Keratinocyte (primary cell): Measurements from ENCODE around the gene RBBP9. TPM values are rescaled to one million over a fixed set of nuclear protein-coding genes. Genes with fewer than 3 reads are reported as not detected.

ENCODE experiments used
- DNase-seq: peaks from one replicate; pipeline ENCODE4 v3.0.0-alpha.2; 2011; ENCODE audit warnings: low read depth, missing footprints, low spot score
- FAIRE-seq: peaks from 2 replicates; lab custom pipeline; 2011; peaks lifted over from hg19 to GRCh38; lab: Jason Lieb, UNC
- H2AFZ ChIP-seq: 2 replicates; pipeline ENCODE4 v1.6.0; 2012; ENCODE audit warnings: low read length, control low read depth, inconsistent platforms; ENCODE audit not compliant: control insufficient read depth
- H3K27ac ChIP-seq: 2 replicates; pipeline ENCODE4 v1.5.1; 2011; ENCODE audit warnings: low read length; ENCODE audit not compliant: control insufficient read depth, insufficient read depth
- H3K27me3 ChIP-seq: 3 replicates; pipeline ENCODE4 v1.6.0; 2011; ENCODE audit warnings: low read length; ENCODE audit not compliant: control insufficient read depth, insufficient read depth; ENCODE audit errors: extremely low read depth
- H3K36me3 ChIP-seq, 2 experiments: 2 replicates in 1 of 2; 3 replicates in 1 of 2; pipeline ENCODE4 v1.5.1; 2011; ENCODE audit warnings: low read length in 2 of 2, mild to moderate bottlenecking in 1 of 2; ENCODE audit not compliant: control insufficient read depth in 2 of 2, insufficient read depth in 2 of 2; ENCODE audit errors: extremely low read depth in 1 of 2
- H3K4me1 ChIP-seq: 3 replicates; pipeline ENCODE4 v1.5.1; 2011; ENCODE audit warnings: low read length; ENCODE audit not compliant: control insufficient read depth, insufficient read depth; ENCODE audit errors: extremely low read depth
- H3K4me2 ChIP-seq: 3 replicates; pipeline ENCODE4 v1.6.0; 2011; ENCODE audit warnings: low read depth, low read length; ENCODE audit not compliant: control insufficient read depth, insufficient read depth; ENCODE audit errors: extremely low read depth
- H3K4me3 ChIP-seq, 3 experiments: fragments of 200-600 bp in 1 of 3; sonication (generic) in 1 of 3; 2 replicates in 2 of 3; 3 replicates in 1 of 3; pipeline ENCODE4 v1.5.1; 2011 to 2016; ENCODE audit warnings: low read length in 3 of 3, mild to moderate bottlenecking in 3 of 3, control low read depth in 2 of 3, inconsistent platforms in 1 of 3, low read depth in 1 of 3, mixed read lengths in 1 of 3, mixed run types in 1 of 3, moderate library complexity in 1 of 3; ENCODE audit not compliant: control insufficient read depth in 2 of 3, insufficient read depth in 2 of 3; ENCODE audit errors: extremely low read depth in 1 of 3
- H3K79me2 ChIP-seq: 2 replicates; pipeline ENCODE4 v1.6.0; 2012; ENCODE audit warnings: low read length; ENCODE audit not compliant: control insufficient read depth, insufficient read depth
- H3K9ac ChIP-seq: 3 replicates; pipeline ENCODE4 v1.6.0; 2011; ENCODE audit warnings: low read length; ENCODE audit not compliant: control insufficient read depth, insufficient read depth; ENCODE audit errors: extremely low read depth
- H3K9me1 ChIP-seq: 3 replicates; pipeline ENCODE4 v1.6.0; 2011; ENCODE audit warnings: low read length; ENCODE audit not compliant: control insufficient read depth, insufficient read depth; ENCODE audit errors: extremely low read depth
- H3K9me3 ChIP-seq: 2 replicates; pipeline ENCODE4 v1.5.1; 2012; ENCODE audit warnings: low read depth, low read length; ENCODE audit not compliant: control insufficient read depth
- H4K20me1 ChIP-seq: 3 replicates; pipeline ENCODE4 v1.6.0; 2011; ENCODE audit warnings: low read length; ENCODE audit not compliant: control insufficient read depth, insufficient read depth; ENCODE audit errors: extremely low read depth
- CTCF ChIP-seq, 3 experiments: IDR thresholded peaks in 1 of 3; conservative IDR thresholded peaks in 1 of 3; optimal IDR thresholded peaks in 1 of 3; 2 replicates in 2 of 3; 3 replicates in 1 of 3; pipeline versions ENCODE3 to v1.5.1; 2011; ENCODE audit warnings: low read length in 3 of 3, mild to moderate bottlenecking in 3 of 3, moderate library complexity in 2 of 3, control low read depth in 1 of 3, inconsistent platforms in 1 of 3; ENCODE audit not compliant: insufficient read depth in 2 of 3; ENCODE audit errors: extremely low read depth in 1 of 3
- EZH2 ChIP-seq: IDR thresholded peaks from one replicate; pipeline ENCODE4 v1.6.1; 2012; ENCODE audit warnings: inconsistent platforms, mild to moderate bottlenecking, low read length, moderate library complexity
- dilution Hi-C: fragments of 300-500 bp; cut with MboI; formaldehyde crosslinking; loops from one replicate; pipeline ENCODE4 v1.7.0; 2020; ENCODE audit warnings: low sequenced_read_pairs; ENCODE audit not compliant: extremely low pct_ligation_motif_present
- polyA plus RNA-seq, 5 experiments: library from polyadenylated mRNA; depleted of rRNA in 3 of 5; stranded (reverse) in 3 of 5; stranded (forward) in 1 of 5; unstranded in 1 of 5; fragments of >200 nt; gene quantifications; 1 replicate in 1 of 5; 2 replicates in 3 of 5; 3 replicates in 1 of 5; pipeline versions ENCODE4 v1.2.1 to v1.2.3, GENCODE V29; 2011 to 2012; ENCODE audit warnings: missing spikeins in 2 of 5, low read depth in 1 of 5, low replicate concordance in 1 of 5

Gene RBBP9
- polyA plus RNA-seq, 1 donor (not counting 4 experiments of a cell fraction or from before 2014, with no cell fraction given): 17.9 TPM

DNA sequence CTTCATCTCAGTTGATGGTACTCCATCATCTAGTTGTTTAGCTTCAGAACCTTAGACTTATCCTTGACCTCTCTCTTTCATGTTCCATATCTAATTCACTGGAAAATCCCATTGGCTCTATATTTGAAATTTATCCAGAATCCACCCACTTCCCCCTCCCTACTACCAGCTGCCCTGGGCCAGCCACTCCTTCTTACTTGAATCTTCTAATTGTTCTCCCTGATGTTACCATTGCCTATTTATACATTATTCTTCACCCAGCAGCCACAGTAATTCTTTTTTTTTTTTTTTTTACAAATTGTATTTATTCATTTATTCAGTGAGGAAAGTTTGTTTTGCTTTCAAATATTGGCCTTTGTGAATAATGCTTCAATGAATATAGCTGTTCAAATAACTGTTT lies 18.9 kb upstream of the RBBP9 start:
- dilution Hi-C loops: no loop called here
- FAIRE-seq (no peak), DNase-seq (no peak)
- Histone ChIP-seq H3K27ac (no peak overlapping the region), H3K9ac (no peak overlapping the region), H3K9me1 (no peaks in the 10 kb centered on the region), H3K4me1 (no peaks in the 10 kb centered on the region), H3K79me2 (peaks cover 23% of the 10 kb centered on the region), H4K20me1 (no peaks in the 10 kb centered on the region), H3K4me2 (no peak overlapping the region), H3K36me3 (peaks cover 10 to 15% of the 10 kb centered on the region in 2 experiments), H3K4me3 (no peak overlapping the region), H3K9me3 (no peaks in the 10 kb centered on the region), H2AFZ (no peak overlapping the region), H3K27me3 (no peaks in the 10 kb centered on the region)
- TF ChIP-seq EZH2 (no peak), CTCF (optimal IDR thresholded peaks at IDR 0.05 in 1 of 3, IDR thresholded peaks at IDR 0.05 in 1 of 3, conservative IDR thresholded peaks at IDR 0.05 in 1 of 3; ENCODE audit: extremely low read depth in 1 of 3, insufficient read depth in 2 of 3, low read length in 3 of 3) (no peak)

DNA sequence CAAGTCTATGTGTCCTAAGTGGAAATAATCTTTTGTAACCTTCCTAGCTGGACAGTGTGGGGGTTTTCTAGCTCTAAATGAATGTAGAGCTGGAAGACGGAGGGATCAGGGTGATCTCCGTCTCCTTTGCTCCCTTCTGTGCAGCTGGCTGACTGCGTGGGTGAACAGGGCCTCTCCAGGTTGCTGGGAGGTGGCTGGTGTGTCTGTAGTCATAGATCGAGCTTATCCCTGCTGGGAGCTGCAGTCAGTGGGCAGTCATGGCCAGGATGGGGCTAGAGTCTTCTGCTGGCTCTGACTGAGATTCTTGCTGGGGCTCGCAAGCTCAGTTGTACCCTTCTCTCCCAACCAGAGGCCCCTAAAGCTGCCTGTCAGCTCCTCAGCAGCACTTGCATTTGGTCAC lies 17.1 kb upstream of the RBBP9 start:
- peaks cover 32% of the 10 kb centered on the region for H3K79me2 ChIP-seq
- TF ChIP-seq CTCF (optimal IDR thresholded peaks at IDR 0.05 in 1 of 3, IDR thresholded peaks at IDR 0.05 in 1 of 3, conservative IDR thresholded peaks at IDR 0.05 in 1 of 3; ENCODE audit: extremely low read depth in 1 of 3, insufficient read depth in 2 of 3, low read length in 3 of 3) (no peak), EZH2 (no peak)

More for the DNA sequence above, 17.1 kb upstream of the RBBP9 start:
- no peak overlapping the region for H3K4me3 ChIP-seq
- no peaks in the 10 kb centered on the region for H3K9me1 ChIP-seq
- peaks cover 13 to 28% of the 10 kb centered on the region in 2 experiments for H3K36me3 ChIP-seq
- H2AFZ ChIP-seq: no peak overlapping the region
- no peak overlapping the region for H3K4me2 ChIP-seq
- FAIRE-seq (no peak), DNase-seq (no peak)
- no peaks in the 10 kb centered on the region for H4K20me1 ChIP-seq
- no peak overlapping the region for H3K27ac ChIP-seq
- no peaks in the 10 kb centered on the region for H3K27me3 ChIP-seq
- peaks cover 3% of the 10 kb centered on the region for H3K4me1 ChIP-seq
- no peak overlapping the region for H3K9ac ChIP-seq
- no peaks in the 10 kb centered on the region for H3K9me3 ChIP-seq
- dilution Hi-C loops: no loop called here
